Measurements from ENCODE around the gene ALG1.
"Not testable (repeated sequence)": the region's sequence is repeated elsewhere in the genome, so short reads cannot be mapped to it uniquely, and the experiment has no call there.

DNA sequence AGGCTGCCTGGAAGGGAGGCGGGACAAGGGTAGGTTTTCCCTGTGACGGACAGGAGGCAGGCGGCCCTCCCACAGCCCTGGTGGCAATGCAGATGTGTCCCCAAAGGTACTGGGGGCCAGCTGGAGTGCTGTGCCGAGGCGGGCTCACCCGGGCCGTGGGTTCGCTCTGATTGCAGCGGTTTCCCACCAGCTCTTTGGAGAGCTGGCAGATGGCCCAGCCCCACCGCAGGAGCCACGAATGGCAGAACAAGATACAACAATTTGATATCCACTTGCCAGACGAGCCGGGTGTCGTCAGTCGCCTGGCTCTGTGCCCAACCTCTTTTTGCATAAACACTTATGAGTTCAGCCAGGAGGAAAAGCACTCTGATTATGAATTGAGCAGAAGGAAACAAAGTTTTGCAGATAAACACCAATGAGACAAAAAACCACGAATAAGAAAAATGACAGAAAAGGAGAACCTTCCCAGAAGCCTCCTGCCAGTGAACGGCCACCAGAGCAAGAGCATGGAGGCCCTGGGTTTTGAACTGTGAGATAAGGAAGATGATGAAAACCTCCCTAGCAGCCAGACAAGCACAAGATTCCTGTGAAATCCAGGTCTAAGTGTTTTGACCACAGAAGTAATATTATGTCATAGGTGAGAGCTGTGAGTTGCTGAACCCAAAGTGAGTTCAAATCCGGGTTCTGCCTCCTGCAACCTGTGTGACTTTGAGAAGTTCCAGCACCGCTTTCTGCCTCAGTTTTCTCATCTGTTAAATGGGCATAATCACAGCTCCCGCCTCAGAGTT, 45.9 kb downstream of the ALG1 start:
- not testable (repeated sequence) for TF ChIP-seq JUND (CRISPR knock-in tag; IDR thresholded peaks at IDR 0.05); ZNF549 (CRISPR knock-in tag; IDR thresholded peaks at IDR 0.05); YY1 (IDR thresholded peaks at IDR 0.05; ENCODE audit: insufficient read depth, insufficient replicate concordance, low read depth, low read length); TARDBP (CRISPR knock-in tag; IDR thresholded peaks at IDR 0.05); CTCF (CRISPR knock-in tag; IDR thresholded peaks at IDR 0.05); FOXK2 (IDR thresholded peaks at IDR 0.05); POLR2AphosphoS5 (IDR thresholded peaks at IDR 0.05; ENCODE audit: low read depth, low read length); ZBTB38 (CRISPR knock-in tag; IDR thresholded peaks at IDR 0.05); PATZ1 (CRISPR knock-in tag; IDR thresholded peaks at IDR 0.05)
- TF ChIP-seq, protein P1, sequence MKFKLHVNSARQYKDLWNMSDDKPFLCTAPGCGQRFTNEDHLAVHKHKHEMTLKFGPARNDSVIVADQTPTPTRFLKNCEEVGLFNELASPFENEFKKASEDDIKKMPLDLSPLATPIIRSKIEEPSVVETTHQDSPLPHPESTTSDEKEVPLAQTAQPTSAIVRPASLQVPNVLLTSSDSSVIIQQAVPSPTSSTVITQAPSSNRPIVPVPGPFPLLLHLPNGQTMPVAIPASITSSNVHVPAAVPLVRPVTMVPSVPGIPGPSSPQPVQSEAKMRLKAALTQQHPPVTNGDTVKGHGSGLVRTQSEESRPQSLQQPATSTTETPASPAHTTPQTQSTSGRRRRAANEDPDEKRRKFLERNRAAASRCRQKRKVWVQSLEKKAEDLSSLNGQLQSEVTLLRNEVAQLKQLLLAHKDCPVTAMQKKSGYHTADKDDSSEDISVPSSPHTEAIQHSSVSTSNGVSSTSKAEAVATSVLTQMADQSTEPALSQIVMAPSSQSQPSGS (CRISPR knock-in tag; IDR thresholded peaks at IDR 0.05): not testable (repeated sequence)
